KMS-11 (cell line): ENCODE results near the gene OSBPL10.

Experiments used
- H2AFZ ChIP-seq: fragments of 200-600 bp; sonication (generic); 2 replicates; pipeline ENCODE4 v1.6.1; 2016; ENCODE audit warnings: antibody characterized with exemption, mixed run types, low read depth
- H3K27ac ChIP-seq: fragments of 200-600 bp; sonication (generic); 2 replicates; pipeline ENCODE4 v1.6.1; 2016; ENCODE audit warnings: mild to moderate bottlenecking, mixed run types
- H3K27me3 ChIP-seq: fragments of 200-600 bp; sonication (generic); 2 replicates; pipeline ENCODE4 v1.6.1; 2017; ENCODE audit warnings: mild to moderate bottlenecking, low read depth, mixed run types, moderate library complexity; ENCODE audit not compliant: insufficient read depth
- H3K36me3 ChIP-seq: fragments of 200-600 bp; sonication (generic); 2 replicates; pipeline ENCODE4 v1.6.1; 2017; ENCODE audit warnings: mild to moderate bottlenecking, mixed run types; ENCODE audit not compliant: insufficient read depth
- H3K4me1 ChIP-seq: fragments of 200-600 bp; sonication (generic); 2 replicates; pipeline ENCODE4 v1.6.1; 2016; ENCODE audit warnings: mild to moderate bottlenecking, low read depth, mixed run types; ENCODE audit not compliant: poor library complexity, severe bottlenecking
- H3K4me2 ChIP-seq: fragments of 200-600 bp; sonication (generic); 2 replicates; pipeline ENCODE4 v1.7.0; 2016; ENCODE audit warnings: mild to moderate bottlenecking, mixed run types
- H3K4me3 ChIP-seq: fragments of 200-600 bp; sonication (generic); IDR thresholded peaks from 2 replicates; pipeline ENCODE4 v1.6.1; 2017; ENCODE audit warnings: low read depth, low read length, mixed read lengths; ENCODE audit not compliant: insufficient read depth
- H3K79me2 ChIP-seq: fragments of 200-600 bp; sonication (generic); 2 replicates; pipeline ENCODE4 v1.6.1; 2016; ENCODE audit warnings: low read depth, mixed run types; ENCODE audit not compliant: insufficient read depth
- H3K9ac ChIP-seq: fragments of 200-600 bp; sonication (generic); 2 replicates; pipeline ENCODE4 v1.6.1; 2016; ENCODE audit warnings: mild to moderate bottlenecking, mixed run types
- H4K20me1 ChIP-seq: fragments of 200-600 bp; sonication (generic); 2 replicates; pipeline ENCODE4 v1.6.1; 2016; ENCODE audit warnings: mild to moderate bottlenecking, mixed run types; ENCODE audit not compliant: insufficient read depth
- TF ChIP-seq, protein P1 (sequence below): fragments of 200-600 bp; sonication (generic); conservative IDR thresholded peaks from 2 replicates; pipeline ENCODE4 v1.6.1; 2017; ENCODE audit warnings: low read depth, mild to moderate bottlenecking, antibody characterized with exemption, low read length, moderate library complexity, mixed read lengths

OSBPL10 gene

DNA sequence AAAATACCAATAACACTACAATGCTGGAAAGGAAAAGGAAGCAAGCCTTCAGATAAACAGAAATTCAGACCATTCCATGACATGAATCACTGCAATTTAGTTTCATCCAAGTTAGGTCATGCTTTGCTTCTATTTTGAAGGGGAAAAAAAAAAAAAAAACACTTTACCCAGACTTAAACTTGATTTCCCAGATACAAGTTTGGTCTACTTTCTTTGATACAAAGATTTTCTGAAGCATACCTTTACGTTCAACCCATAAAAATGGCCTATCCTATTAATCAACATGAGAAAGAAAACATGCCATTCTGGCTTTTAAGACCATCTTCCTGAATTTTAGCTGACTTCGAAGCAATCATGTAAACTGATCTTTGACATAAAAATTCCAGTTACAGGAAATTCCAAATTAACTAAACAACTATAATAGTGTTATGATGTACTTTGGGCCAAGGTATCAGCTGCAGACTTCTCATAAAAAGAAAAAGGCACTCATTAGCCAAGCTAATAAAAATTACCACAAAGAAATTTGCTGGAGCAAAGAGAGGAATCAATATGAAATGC is 12.6 kb downstream of the OSBPL10 start:
- no peak overlapping the region for H3K4me2 ChIP-seq
- TF ChIP-seq, protein P1, sequence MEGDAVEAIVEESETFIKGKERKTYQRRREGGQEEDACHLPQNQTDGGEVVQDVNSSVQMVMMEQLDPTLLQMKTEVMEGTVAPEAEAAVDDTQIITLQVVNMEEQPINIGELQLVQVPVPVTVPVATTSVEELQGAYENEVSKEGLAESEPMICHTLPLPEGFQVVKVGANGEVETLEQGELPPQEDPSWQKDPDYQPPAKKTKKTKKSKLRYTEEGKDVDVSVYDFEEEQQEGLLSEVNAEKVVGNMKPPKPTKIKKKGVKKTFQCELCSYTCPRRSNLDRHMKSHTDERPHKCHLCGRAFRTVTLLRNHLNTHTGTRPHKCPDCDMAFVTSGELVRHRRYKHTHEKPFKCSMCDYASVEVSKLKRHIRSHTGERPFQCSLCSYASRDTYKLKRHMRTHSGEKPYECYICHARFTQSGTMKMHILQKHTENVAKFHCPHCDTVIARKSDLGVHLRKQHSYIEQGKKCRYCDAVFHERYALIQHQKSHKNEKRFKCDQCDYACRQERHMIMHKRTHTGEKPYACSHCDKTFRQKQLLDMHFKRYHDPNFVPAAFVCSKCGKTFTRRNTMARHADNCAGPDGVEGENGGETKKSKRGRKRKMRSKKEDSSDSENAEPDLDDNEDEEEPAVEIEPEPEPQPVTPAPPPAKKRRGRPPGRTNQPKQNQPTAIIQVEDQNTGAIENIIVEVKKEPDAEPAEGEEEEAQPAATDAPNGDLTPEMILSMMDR: no peak
- no peaks in the 10 kb centered on the region for H3K4me1 ChIP-seq
- no peaks in the 10 kb centered on the region for H3K36me3 ChIP-seq
- no peaks in the 10 kb centered on the region for H4K20me1 ChIP-seq
- no peak overlapping the region for H3K4me3 ChIP-seq
- no peak overlapping the region for H3K27ac ChIP-seq
- no peak overlapping the region for H3K9ac ChIP-seq
- no peaks in the 10 kb centered on the region for H3K79me2 ChIP-seq
- no peak overlapping the region for H2AFZ ChIP-seq
- no peaks in the 10 kb centered on the region for H3K27me3 ChIP-seq

DNA sequence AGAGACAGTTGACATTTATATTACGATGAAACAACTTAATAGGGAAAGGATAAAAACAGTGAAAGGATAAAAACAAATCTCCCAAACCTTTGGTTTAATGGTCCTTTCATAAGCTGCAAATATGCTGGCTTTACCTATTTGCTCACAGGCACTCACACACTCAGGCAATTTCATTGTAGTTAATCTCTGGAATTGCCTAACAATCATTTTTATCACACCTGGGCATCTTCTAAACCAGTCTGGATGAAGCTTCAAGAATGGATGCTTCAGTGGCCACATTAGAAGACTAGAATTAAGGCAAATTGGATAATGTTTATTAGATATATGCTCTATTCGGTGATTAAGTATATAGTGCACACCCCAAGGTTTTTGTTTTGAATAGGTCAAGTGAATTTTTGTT is 13.5 kb downstream of the OSBPL10 start:
- Histone ChIP-seq H3K4me3 (no peak overlapping the region), H3K27me3 (no peaks in the 10 kb centered on the region), H3K9ac (no peak overlapping the region), H2AFZ (no peak overlapping the region), H3K27ac (no peak overlapping the region), H4K20me1 (no peaks in the 10 kb centered on the region), H3K4me2 (no peak overlapping the region), H3K79me2 (no peaks in the 10 kb centered on the region), H3K36me3 (no peaks in the 10 kb centered on the region), H3K4me1 (no peaks in the 10 kb centered on the region)
- TF ChIP-seq, protein P1: no peak

DNA sequence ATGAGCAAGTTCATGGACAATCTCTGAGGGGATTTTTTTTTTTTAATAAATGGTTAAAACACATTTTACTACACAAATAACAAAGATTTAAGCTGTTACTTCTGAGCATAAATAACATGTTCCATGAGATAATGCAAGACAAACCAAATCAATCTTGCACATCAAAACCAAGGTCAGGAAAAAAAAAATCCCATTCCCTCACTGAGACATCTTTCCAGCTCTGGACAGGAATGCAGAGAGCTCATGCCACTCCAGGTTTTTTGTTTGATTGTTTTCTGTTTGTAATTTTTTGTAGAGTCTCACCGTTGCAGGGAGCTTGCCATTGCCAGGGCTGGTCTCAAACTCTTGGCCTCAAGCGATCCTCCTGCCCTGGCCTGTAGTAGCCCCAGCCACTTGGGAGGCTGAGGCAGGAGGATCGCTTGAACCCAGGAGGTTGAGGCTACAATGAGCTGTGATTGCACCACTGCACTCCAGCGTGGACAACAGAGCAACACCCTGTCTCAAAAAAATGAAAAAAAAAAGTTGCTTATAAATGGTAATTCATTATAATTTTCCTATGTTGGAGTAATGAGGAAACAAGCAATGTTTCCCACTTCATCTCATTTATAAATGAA is 14.0 kb downstream of the OSBPL10 start:
- Histone ChIP-seq H4K20me1 (no peaks in the 10 kb centered on the region), H3K36me3 (no peaks in the 10 kb centered on the region), H2AFZ (no peak overlapping the region), H3K27me3 (no peaks in the 10 kb centered on the region), H3K79me2 (no peaks in the 10 kb centered on the region), H3K27ac (no peak overlapping the region), H3K4me3 (no peak overlapping the region), H3K4me1 (no peaks in the 10 kb centered on the region), H3K4me2 (no peak overlapping the region), H3K9ac (no peak overlapping the region)
- TF ChIP-seq, protein P1: no peak

DNA sequence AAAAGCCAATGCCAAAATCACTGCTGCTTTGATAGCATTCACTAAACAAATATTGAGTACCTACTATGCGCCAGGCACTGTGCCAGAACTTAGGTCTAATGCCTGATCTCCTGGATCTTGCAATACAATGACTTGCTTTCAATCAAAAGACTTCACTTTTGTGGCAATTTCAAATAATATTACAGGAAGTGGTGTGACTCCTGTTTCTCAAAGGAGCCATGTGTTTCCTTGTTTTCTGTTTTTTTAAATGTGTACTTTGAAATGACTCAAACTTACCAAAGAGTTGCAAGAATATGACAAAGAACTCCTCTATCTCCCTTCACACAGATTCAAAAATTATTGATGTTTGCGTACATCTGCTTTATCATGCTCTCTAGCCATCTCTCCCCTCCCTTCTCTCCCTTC is 18.3 kb downstream of the OSBPL10 start:
- TF ChIP-seq, protein P1: no peak
- no peak overlapping the region for H3K4me3 ChIP-seq
- H3K4me2 ChIP-seq: no peak overlapping the region
- no peak overlapping the region for H3K27ac ChIP-seq
- H3K27me3 ChIP-seq: no peaks in the 10 kb centered on the region
- H3K36me3 ChIP-seq: no peaks in the 10 kb centered on the region
- no peak overlapping the region for H3K9ac ChIP-seq
- no peak overlapping the region for H2AFZ ChIP-seq
- no peaks in the 10 kb centered on the region for H3K79me2 ChIP-seq
- H3K4me1 ChIP-seq: no peaks in the 10 kb centered on the region
- H4K20me1 ChIP-seq: no peaks in the 10 kb centered on the region
